SK-N-MC (cell line): ENCODE measurements around the gene CRYAA.

Source experiments
- EZH2 ChIP-seq: fragments of 200-600 bp; sonication (generic); IDR thresholded peaks from one replicate; pipeline ENCODE4 v1.6.1; 2017; ENCODE audit warnings: antibody characterized with exemption
- FOXP2 ChIP-seq: optimal IDR thresholded peaks from 2 replicates; pipeline ENCODE3; 2011; ENCODE audit warnings: mild to moderate bottlenecking, moderate library complexity; ENCODE audit not compliant: insufficient read depth; ENCODE audit errors: extremely low read length, control extremely low read depth
- POLR2AphosphoS5 ChIP-seq: IDR thresholded peaks from 2 replicates; pipeline ENCODE4 v1.6.1; 2012; ENCODE audit warnings: mild to moderate bottlenecking, low read depth, low read length, borderline replicate concordance

GRCh38 chr21:43188592-43189210, 19.9 kb downstream of the CRYAA start:
- TF ChIP-seq POLR2AphosphoS5 (no peak), EZH2 (no peak), FOXP2 (no peak)
